Pancreas (tissue), 10 donors: ENCODE data around the gene GCA. TPM values are rescaled to one million over a fixed set of nuclear protein-coding genes. Genes with fewer than 3 reads are reported as not detected.

ENCODE experiments used
- ATAC-seq, 4 donors: fragments of 200-7000 bp; cut with Tn5 transposase; one replicate each; pipeline versions ENCODE4 v1.8.0 to v1.9.1; 2020; ENCODE audit warnings: mild to moderate bottlenecking in 4 of 4, moderate library complexity in 4 of 4
- DNase-seq, 6 donors: peaks; one replicate each; pipeline ENCODE4 v3.0.0-alpha.2; 2020
- FAIRE-seq: peaks from 2 replicates; lab custom pipeline; 2012; peaks lifted over from hg19 to GRCh38; lab: Jason Lieb, UNC
- H3K27ac ChIP-seq, 4 donors: fragments of 200-600 bp; sonication (generic); 1 replicate in 3 of 4; 2 replicates in 1 of 4; pipeline versions ENCODE4 v1.5.0 to v1.8.0; 2020
- H3K27me3 ChIP-seq, 4 donors: fragments of 200-600 bp; one replicate each; pipeline ENCODE4 v1.8.0; 2021
- H3K36me3 ChIP-seq, 3 donors: fragments of 200-600 bp; sonication (generic) in 1 of 3; one replicate each; pipeline versions ENCODE4 v1.5.0 to v1.8.0; 2020 to 2021
- H3K4me1 ChIP-seq, 3 donors: fragments of 200-600 bp; one replicate each; pipeline ENCODE4 v1.8.0; 2021
- H3K4me3 ChIP-seq, 4 donors: fragments of 200-600 bp; sonication (generic) in 2 of 4; one replicate each; pipeline versions ENCODE4 v1.5.0 to v1.8.0; 2020 to 2021
- H3K9me3 ChIP-seq, 4 donors: fragments of 200-600 bp; one replicate each; pipeline ENCODE4 v1.8.0; 2021
- CTCF ChIP-seq, 4 donors: fragments of 200-600 bp; sonication (generic) in 3 of 4; IDR thresholded peaks; one replicate each; pipeline versions ENCODE4 v1.5.0 to v1.8.0; 2021; ENCODE audit warnings: antibody characterized with exemption in 4 of 4
- WGBS, 2 donors: extraction: QIAGEN DNeasy Blood & Tissue Kit; methylation state at CpG; one replicate each; pipeline ENCODE4 v1.1.7; 2013; 5-methylcytosine and 5-hydroxymethylcytosine counted together
- intact Hi-C, 3 donors: fragments of 100-400 bp; cut with DNase I; formaldehyde crosslinking; loops; one replicate each; pipeline versions ENCODE4 v1.11.1 to v1.14.2; 2022
- polyA plus RNA-seq, 2 donors: library from polyadenylated mRNA; stranded (reverse); fragments of 200-250 nt; gene quantifications; one replicate each; pipeline ENCODE4 v1.2.3, GENCODE V29; 2013
- total RNA-seq, 6 donors: library from RNA; stranded (reverse); fragmentation: NEBNext Ultra II Directional in 4 of 6; extraction: Animal tissue kit (Norgen Biotek cat#: 25700) in 4 of 6; gene quantifications; one replicate each; pipeline versions ENCODE4 v1.2.1 to v1.2.4, GENCODE V29; 2021 to 2023
- donor health status: healthy with polysubstance abuse.
- donor health status: DM: no; HTN: no; CAD: no; lungs with moderate emphysema.
- donor health status: DM: no; HTN: no; CAD: no.
- donor health status: control.
- donor health status: control.
- donor health status: Bipolar disorder and iron deficiency.
- donor health status: DM: yes; HTN: yes; CAD: no.
- donor health status: DM: no; HTN: no; CAD: no.
- donor health status: DM: no; HTN: no; CAD: no.
- donor health status: DM: yes; HTN: yes; CAD: no.

Gene GCA
- total and polyA plus RNA-seq, 8 donors = 11.3 to 27.0 (median 16.0) TPM

- Histone ChIP-seq H3K9me3 (no peaks in the 10 kb centered on the region), H3K4me1 (peaks cover 0 to 12% (median 8%) of the 10 kb centered on the region in 3 donors), H3K36me3 (no peaks in the 10 kb centered on the region), H3K27me3 (no peaks in the 10 kb centered on the region), H3K4me3 (no peak overlapping the region), H3K27ac (no peak overlapping the region)
- ATAC-seq = no peak
- whole genome bisulfite sequencing, 2 donors = 90 to 98% methylated on average over 1 of the region's 1 CpG
- no peak for DNase-seq
- intact Hi-C loops = no loop called here
- FAIRE-seq = no peak
- TF ChIP-seq CTCF (IDR thresholded peaks at IDR 0.05) = no peak
Measured at GRCh38 chr2:162312853-162313252, 31.1 kb upstream of the GCA start.

- Histone ChIP-seq H3K27me3 (no peaks in the 10 kb centered on the region), H3K9me3 (no peaks in the 10 kb centered on the region), H3K36me3 (no peaks in the 10 kb centered on the region), H3K4me1 (peaks cover 11 to 24% (median 17%) of the 10 kb centered on the region in 3 donors), H3K27ac (no peak overlapping the region), H3K4me3 (peak overlapping the region in 2 of 4 donors; percentile 2 to 6)
- DNase-seq = no peak
- 72 to 78% methylated on average over 4 of the region's 4 CpGs for WGBS, 2 donors
- ATAC-seq = no peak
- FAIRE-seq = no peak
- intact Hi-C loops = no loop called here
- no peak for TF ChIP-seq CTCF (IDR thresholded peaks at IDR 0.05)
Measured at GRCh38 chr2:162315938-162316337, 28.0 kb upstream of the GCA start.

- H3K4me1 ChIP-seq = peaks cover 11 to 30% (median 17%) of the 10 kb centered on the region in 3 donors
- peak overlapping the region in 2 of 4 donors; percentile 5 to 6 for H3K4me3 ChIP-seq
- 68 to 75% methylated on average over 2 of the region's 2 CpGs for WGBS, 2 donors
- no peaks in the 10 kb centered on the region for H3K27me3 ChIP-seq
- intact Hi-C loops = no loop called here
- H3K27ac ChIP-seq = no peak overlapping the region
- ATAC-seq = no peak
- no peak for TF ChIP-seq CTCF (IDR thresholded peaks at IDR 0.05)
- DNase-seq = no peak
- no peaks in the 10 kb centered on the region for H3K9me3 ChIP-seq
- FAIRE-seq = no peak
- H3K36me3 ChIP-seq = no peaks in the 10 kb centered on the region
Measured at GRCh38 chr2:162316590-162316989, 27.3 kb upstream of the GCA start.

GRCh38 chr2:162317058-162317742, 26.7 kb upstream of the GCA start:
- intact Hi-C loops = no loop called here
- FAIRE-seq = no peak
- WGBS, 2 donors = 55 to 68% methylated on average over 3 of the region's 3 CpGs
- Histone ChIP-seq H3K9me3 (no peaks in the 10 kb centered on the region), H3K36me3 (no peaks in the 10 kb centered on the region), H3K27ac (peak overlapping the region in 2 of 4 donors; percentile 92 to 97), H3K4me1 (peaks cover 11 to 30% (median 17%) of the 10 kb centered on the region in 3 donors), H3K27me3 (no peaks in the 10 kb centered on the region), H3K4me3 (peak overlapping the region; percentile 72 to 96 (median 84))
- no peak for TF ChIP-seq CTCF (IDR thresholded peaks at IDR 0.05)
- no peak for ATAC-seq
- no peak for DNase-seq

- intact Hi-C loops = no loop called here
- FAIRE-seq = no peak
- DNase-seq = peak in 5 of 6 donors; percentile 16 to 64 (median 57)
- peak; percentile 23 to 54 (median 36) for ATAC-seq
- peak overlapping the region; percentile 72 to 96 (median 84) for H3K4me3 ChIP-seq
- no peaks in the 10 kb centered on the region for H3K36me3 ChIP-seq
- no peaks in the 10 kb centered on the region for H3K9me3 ChIP-seq
- 0 to 2% methylated on average over 16 of the region's 16 CpGs for WGBS, 2 donors
- no peaks in the 10 kb centered on the region for H3K27me3 ChIP-seq
- no peak for TF ChIP-seq CTCF (IDR thresholded peaks at IDR 0.05)
- peaks cover 11 to 30% (median 17%) of the 10 kb centered on the region in 3 donors for H3K4me1 ChIP-seq
- peak overlapping the region; percentile 78 to 97 (median 92) for H3K27ac ChIP-seq
Measured at GRCh38 chr2:162317861-162318327, 26.0 kb upstream of the GCA start.
